Peyer's patch (tissue), 4 donors: ENCODE results near the gene LHFPL2. TPM values are rescaled to one million over a fixed set of nuclear protein-coding genes. Genes with fewer than 3 reads are reported as not detected.

Experiments
- DNase-seq, 3 donors: peaks; one replicate each; pipeline ENCODE4 v3.0.0-alpha.2; 2017 to 2019
- H3K27ac ChIP-seq, 4 donors: fragments of 200-600 bp; sonication (generic); one replicate each; pipeline ENCODE4 v1.5.1; 2016 to 2019
- H3K27me3 ChIP-seq, 2 donors: fragments of 200-600 bp; sonication (generic); one replicate each; pipeline ENCODE4 v1.5.1; 2019
- H3K36me3 ChIP-seq, 3 donors: fragments of 200-600 bp; sonication (generic); one replicate each; pipeline ENCODE4 v1.5.1; 2016 to 2019
- H3K4me1 ChIP-seq, 4 donors: fragments of 200-600 bp; sonication (generic); one replicate each; pipeline ENCODE4 v1.5.1; 2016 to 2019
- H3K4me3 ChIP-seq, 4 donors: fragments of 200-600 bp; sonication (generic); 1 replicate in 3 of 4; 2 replicates in 1 of 4; pipeline ENCODE4 v1.5.1; 2016 to 2019; ENCODE audit warnings: mild to moderate bottlenecking in 1 of 4
- H3K9me3 ChIP-seq, 4 donors: fragments of 200-600 bp; sonication (generic); one replicate each; pipeline ENCODE4 v1.5.1; 2016 to 2019; ENCODE audit warnings: mild to moderate bottlenecking in 1 of 4
- CTCF ChIP-seq, 6 experiments: fragments of 450-650 bp in 4 of 6; fragments of 200-600 bp in 2 of 6; sonication (generic) in 1 of 6; IDR thresholded peaks; one replicate each; pipeline ENCODE4 v1.5.1; 2017 to 2019; ENCODE audit warnings: antibody characterized with exemption in 6 of 6, mild to moderate bottlenecking in 3 of 6, moderate library complexity in 1 of 6
- POLR2A ChIP-seq, 2 donors: fragments of 450-650 bp; IDR thresholded peaks; one replicate each; pipeline ENCODE4 v1.5.1; 2017; ENCODE audit warnings: antibody characterized with exemption in 2 of 2, mild to moderate bottlenecking in 2 of 2, moderate library complexity in 2 of 2
- total RNA-seq, 4 donors: library from RNA; depleted of rRNA; stranded (reverse); fragments of >200 nt; gene quantifications; one replicate each; pipeline ENCODE4 v1.1.0, GENCODE V29; 2016

Gene LHFPL2
- total RNA-seq, 4 donors from 2014 or later: 22.3 to 63.4 (median 55.7) TPM

GRCh38 chr5:78601559-78602314, 46.8 kb downstream of the LHFPL2 start:
- Histone ChIP-seq H3K9me3 (no peaks in the 10 kb centered on the region), H3K36me3 (no peaks in the 10 kb centered on the region), H3K4me3 (no peak overlapping the region), H3K27me3 (no peaks in the 10 kb centered on the region), H3K4me1 (peaks cover 0 to 25% (median 0%) of the 10 kb centered on the region in 4 donors), H3K27ac (peak overlapping the region in 1 of 4 donors; percentile 36)
- TF ChIP-seq CTCF (IDR thresholded peaks at IDR 0.05) (no peak), POLR2A (IDR thresholded peaks at IDR 0.05) (no peak)
- DNase-seq: no peak

- Histone ChIP-seq H3K27ac (peak overlapping the region in 2 of 4 donors; percentile 27 to 36), H3K27me3 (no peaks in the 10 kb centered on the region), H3K36me3 (no peaks in the 10 kb centered on the region), H3K4me3 (no peak overlapping the region), H3K9me3 (no peaks in the 10 kb centered on the region), H3K4me1 (peaks cover 0 to 32% (median 0%) of the 10 kb centered on the region in 4 donors)
- TF ChIP-seq POLR2A (IDR thresholded peaks at IDR 0.05) (no peak), CTCF (IDR thresholded peaks at IDR 0.05) (no peak)
- no peak for DNase-seq
Measured at GRCh38 chr5:78600687-78601414, 47.7 kb downstream of the LHFPL2 start.

- H3K27ac ChIP-seq: no peak overlapping the region
- no peaks in the 10 kb centered on the region for H3K27me3 ChIP-seq
- H3K4me1 ChIP-seq: peaks cover 0 to 34% (median 2%) of the 10 kb centered on the region in 4 donors
- no peak overlapping the region for H3K4me3 ChIP-seq
- no peaks in the 10 kb centered on the region for H3K36me3 ChIP-seq
- TF ChIP-seq CTCF (IDR thresholded peaks at IDR 0.05): no peak
- TF ChIP-seq POLR2A (IDR thresholded peaks at IDR 0.05): no peak
- H3K9me3 ChIP-seq: no peaks in the 10 kb centered on the region
- DNase-seq: no peak
Measured at GRCh38 chr5:78598973-78599372, 49.6 kb downstream of the LHFPL2 start.

- Histone ChIP-seq H3K36me3 (no peaks in the 10 kb centered on the region), H3K9me3 (no peaks in the 10 kb centered on the region), H3K27ac (no peak overlapping the region), H3K4me3 (no peak overlapping the region), H3K27me3 (no peaks in the 10 kb centered on the region), H3K4me1 (peaks cover 0 to 44% (median 2%) of the 10 kb centered on the region in 4 donors)
- DNase-seq: no peak
- TF ChIP-seq CTCF (IDR thresholded peaks at IDR 0.05): no peak
- TF ChIP-seq POLR2A (IDR thresholded peaks at IDR 0.05): no peak
Measured at GRCh38 chr5:78597974-78598371, 50.6 kb downstream of the LHFPL2 start.

GRCh38 chr5:78597068-78597973, 51.3 kb downstream of the LHFPL2 start:
- H3K27me3 ChIP-seq: no peaks in the 10 kb centered on the region
- DNase-seq: no peak
- no peak for TF ChIP-seq CTCF (IDR thresholded peaks at IDR 0.05)
- no peaks in the 10 kb centered on the region for H3K36me3 ChIP-seq
- H3K4me1 ChIP-seq: peaks cover 0 to 46% (median 2%) of the 10 kb centered on the region in 4 donors
- no peaks in the 10 kb centered on the region for H3K9me3 ChIP-seq
- H3K27ac ChIP-seq: no peak overlapping the region
- H3K4me3 ChIP-seq: no peak overlapping the region
